T-helper 2 cell treated with Interferon-gamma antibody and Interleukin-4, amounts not matched to agents 100 ng/mL and 5 ng/mL, for 36 hours (primary cell): Measurements from ENCODE around the gene SRRM3. TPM values are rescaled to one million over a fixed set of nuclear protein-coding genes. Genes with fewer than 3 reads are reported as not detected.
"Not testable (repeated sequence)": the region's sequence is repeated elsewhere in the genome, so short reads cannot be mapped to it uniquely, and the experiment has no call there.

Source experiments
- intact Hi-C: fragments of 100-400 bp; cut with micrococcal nuclease; formaldehyde crosslinking; loops from one replicate; pipeline ENCODE4 v1.15.1; 2023
- total RNA-seq: library from RNA; stranded (reverse); gene quantifications from 2 replicates; pipeline ENCODE4 v1.2.3, GENCODE V29; 2022

The SRRM3 gene
- total RNA-seq, 1 donor from 2014 or later = not detected

DNA sequence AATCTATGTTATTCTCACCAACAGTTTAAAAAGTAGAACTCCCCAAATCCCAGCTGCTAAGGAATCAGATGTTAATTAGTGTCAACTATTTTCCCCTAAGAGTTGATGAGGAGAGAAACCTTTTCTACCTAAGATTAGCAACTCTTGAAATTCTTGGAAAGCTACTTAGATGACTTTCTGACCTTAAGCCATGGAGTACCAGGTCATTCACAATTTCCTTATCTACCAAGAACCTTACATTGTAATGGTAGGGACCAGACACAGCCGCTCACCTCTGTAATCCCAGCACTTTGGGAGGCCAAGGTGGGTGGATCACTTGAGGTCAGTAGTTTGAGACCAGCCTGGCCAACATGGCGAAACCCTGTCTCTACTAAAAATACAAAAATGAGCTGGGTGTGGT, 133.7 kb downstream of the SRRM3 start:
- intact Hi-C loops = not testable (repeated sequence)

GRCh38 chr7:76336094-76336493, 134.4 kb downstream of the SRRM3 start:
- intact Hi-C loops = no loop called here

Other genes with a start within 250 kb of the SRRM3 start
- gene TMEM120A, start 207.3 kb upstream of the SRRM3 start, total RNA-seq = 21.3 and 28.7 TPM in 2 replicates
- gene STYXL1, start 153.9 kb upstream of the SRRM3 start, total RNA-seq = 30.2 and 32.2 TPM in 2 replicates
- gene MDH2, start 153.8 kb upstream of the SRRM3 start, total RNA-seq = 179 and 182 TPM in 2 replicates
- gene HSPB1, start 100.8 kb downstream of the SRRM3 start, total RNA-seq = 57.9 and 59.2 TPM in 2 replicates
- 104 and 106 TPM in 2 replicates for gene YWHAG, start 157.1 kb downstream of the SRRM3 start, total RNA-seq
- 0.48 and 0.50 TPM in 2 replicates for gene SSC4D, start 207.8 kb downstream of the SRRM3 start, total RNA-seq
- gene ZP3, start 223.1 kb downstream of the SRRM3 start, total RNA-seq = 3.3 and 4.5 TPM in 2 replicates